Amniotic stem cell (primary cell): Measurements from ENCODE around the gene PCDHGA5.
"Not testable (repeated sequence)": the region's sequence is repeated elsewhere in the genome, so short reads cannot be mapped to it uniquely, and the experiment has no call there.

Experiments used
- DNase-seq: peaks from one replicate; lab custom pipeline; 2025; lab: John Stamatoyannopoulos, UW

PCDHGA5 gene

GRCh38 chr5:141387557-141388311, 23.8 kb downstream of the PCDHGA5 start, which contains the start of gene PCDHGB4:
Gene PCDHGB4, plus strand, starts transcription at chr5:141387698. Its CDS starts 187 bp downstream, at chr5:141387885.
- DNase-seq: not testable (repeated sequence)

- no peak for DNase-seq
Observed at GRCh38 chr5:141388661-141389060, 24.7 kb downstream of the PCDHGA5 start.

GRCh38 chr5:141389153-141390042, 25.4 kb downstream of the PCDHGA5 start:
- no peak for DNase-seq

DNA sequence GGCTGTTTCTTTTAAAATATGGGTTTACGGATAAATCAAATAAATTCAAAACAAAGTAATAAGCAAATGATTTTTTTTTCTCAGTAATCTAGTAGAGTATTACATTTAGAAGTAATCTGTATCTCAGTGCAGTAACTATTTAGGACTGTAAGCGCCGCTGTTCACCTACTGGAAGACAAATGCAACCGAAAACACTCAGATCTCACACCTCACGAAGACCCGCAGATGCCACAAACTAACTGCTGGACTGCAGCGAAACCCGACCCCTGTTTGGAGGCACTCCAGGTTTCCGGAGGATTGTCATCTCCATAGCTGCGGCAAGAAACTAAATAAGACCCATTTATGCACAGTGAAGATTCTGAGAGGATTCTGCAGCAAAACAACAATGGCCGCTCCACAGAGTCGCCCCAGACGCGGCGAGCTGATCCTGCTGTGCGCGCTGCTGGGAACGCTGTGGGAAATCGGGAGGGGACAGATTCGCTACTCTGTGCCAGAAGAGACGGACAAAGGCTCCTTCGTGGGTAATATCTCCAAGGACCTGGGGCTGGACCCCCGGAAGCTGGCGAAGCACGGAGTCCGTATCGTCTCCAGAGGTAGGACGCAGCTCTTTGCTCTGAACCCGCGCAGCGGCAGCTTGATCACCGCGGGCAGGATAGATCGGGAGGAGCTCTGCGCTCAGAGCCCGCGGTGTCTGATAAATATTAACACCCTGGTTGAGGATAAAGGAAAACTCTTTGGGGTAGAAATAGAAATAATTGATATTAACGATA, 28.7 kb downstream of the PCDHGA5 start, which contains the start of gene PCDHGA8:
TSS of gene PCDHGA8 (plus strand) at position 205 of the 770 bp plus-strand sequence. CDS start at position 386, 181 bp downstream.
- no peak for DNase-seq

- DNase-seq: no peak
Observed at GRCh38 chr5:141393267-141393666, 29.3 kb downstream of the PCDHGA5 start.

GRCh38 chr5:141394401-141395187, 30.6 kb downstream of the PCDHGA5 start:
- DNase-seq: not testable (repeated sequence)

- DNase-seq: not testable (repeated sequence)
Observed at GRCh38 chr5:141397756-141398551, 34.0 kb downstream of the PCDHGA5 start, which contains the start of gene PCDHGB5. Gene PCDHGB5, plus strand, starts transcription at chr5:141397947. Its CDS starts 181 bp downstream, at chr5:141398128.

- DNase-seq: no peak
Observed at GRCh38 chr5:141398608-141399007, 34.6 kb downstream of the PCDHGA5 start.

GRCh38 chr5:141399555-141400258, 35.7 kb downstream of the PCDHGA5 start:
- no peak for DNase-seq

DNA sequence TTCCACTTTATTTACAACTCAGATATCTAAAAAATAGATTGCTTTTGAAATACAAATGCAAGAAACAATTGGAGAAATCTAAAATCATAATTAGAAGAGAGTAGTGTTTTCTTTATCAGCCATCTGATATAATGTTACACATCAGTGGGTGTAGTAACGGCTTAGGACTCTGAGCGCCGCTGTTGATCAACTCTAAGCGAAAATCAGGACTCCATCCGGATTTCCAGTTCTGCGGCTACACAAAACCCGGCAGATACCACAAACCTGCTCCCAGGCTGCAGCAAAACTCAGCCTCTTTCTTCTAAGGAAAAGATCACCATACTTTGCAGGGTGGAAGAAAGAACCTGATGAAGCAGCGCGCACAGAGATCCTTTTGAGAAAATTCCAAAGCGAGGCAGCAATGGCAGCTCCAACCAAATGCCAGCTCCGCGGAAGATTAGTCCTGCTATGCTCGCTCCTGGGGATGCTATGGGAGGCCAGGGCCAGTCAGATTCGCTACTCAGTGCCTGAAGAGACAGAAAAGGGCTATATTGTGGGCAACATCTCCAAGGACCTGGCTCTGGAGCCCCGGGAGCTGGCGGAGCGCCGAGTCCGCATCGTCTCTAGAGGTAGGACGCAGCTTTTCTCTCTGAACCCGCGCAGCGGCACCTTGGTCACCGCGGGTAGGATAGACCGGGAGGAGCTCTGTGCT, 38.7 kb downstream of the PCDHGA5 start, which contains the start of gene PCDHGA9:
TSS of gene PCDHGA9 (plus strand) at position 226 of the 691 bp plus-strand sequence. CDS start at position 401, 175 bp downstream.
- no peak for DNase-seq

DNA sequence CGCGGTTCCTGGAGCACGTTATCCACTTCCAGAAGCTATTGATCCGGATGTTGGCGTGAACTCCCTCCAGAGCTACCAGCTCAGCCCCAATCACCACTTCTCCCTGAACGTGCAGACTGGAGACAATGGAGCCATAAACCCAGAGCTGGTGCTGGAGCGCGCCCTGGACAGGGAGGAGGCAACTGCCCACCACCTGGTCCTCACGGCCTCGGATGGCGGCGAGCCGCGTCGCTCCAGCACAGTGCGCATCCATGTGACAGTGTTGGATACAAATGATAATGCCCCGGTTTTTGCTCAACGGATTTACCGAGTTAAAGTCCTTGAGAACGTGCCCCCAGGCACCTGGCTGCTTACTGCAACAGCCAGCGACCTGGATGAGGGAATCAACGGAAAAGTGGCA, 39.4 kb downstream of the PCDHGA5 start:
- DNase-seq: no peak

DNA sequence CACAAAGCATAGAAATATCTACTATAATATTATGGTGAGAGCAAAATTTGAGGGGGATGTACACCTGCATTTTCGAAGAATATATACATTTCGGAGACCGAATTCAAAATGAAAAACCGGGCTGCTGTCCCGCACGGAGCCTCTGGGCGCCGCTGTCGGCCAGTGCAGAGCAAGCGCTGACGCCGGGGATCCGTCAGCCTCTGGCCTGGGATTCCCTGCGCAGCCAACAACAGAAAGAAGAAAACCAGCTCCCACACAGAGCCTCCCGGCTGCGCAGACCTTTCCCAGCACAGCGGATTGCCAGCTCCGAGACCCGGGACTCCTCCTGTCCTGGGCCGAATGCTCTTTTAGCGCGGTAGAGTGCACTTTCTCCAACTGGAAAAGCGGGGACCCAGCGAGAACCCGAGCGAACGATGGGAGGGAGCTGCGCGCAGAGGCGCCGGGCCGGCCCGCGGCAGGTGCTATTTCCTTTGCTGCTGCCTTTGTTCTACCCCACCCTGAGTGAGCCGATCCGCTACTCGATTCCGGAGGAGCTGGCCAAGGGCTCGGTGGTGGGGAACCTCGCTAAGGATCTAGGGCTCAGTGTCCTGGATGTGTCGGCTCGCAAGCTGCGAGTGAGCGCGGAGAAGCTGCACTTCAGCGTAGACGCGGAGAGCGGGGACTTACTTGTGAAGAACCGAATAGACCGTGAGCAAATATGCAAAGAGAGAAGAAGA, 44.0 kb downstream of the PCDHGA5 start, which contains the start of gene PCDHGB6:
TSS of gene PCDHGB6 (plus strand) at position 232 of the 716 bp plus-strand sequence. CDS start at position 414, 182 bp downstream.
- not testable (repeated sequence) for DNase-seq

DNA sequence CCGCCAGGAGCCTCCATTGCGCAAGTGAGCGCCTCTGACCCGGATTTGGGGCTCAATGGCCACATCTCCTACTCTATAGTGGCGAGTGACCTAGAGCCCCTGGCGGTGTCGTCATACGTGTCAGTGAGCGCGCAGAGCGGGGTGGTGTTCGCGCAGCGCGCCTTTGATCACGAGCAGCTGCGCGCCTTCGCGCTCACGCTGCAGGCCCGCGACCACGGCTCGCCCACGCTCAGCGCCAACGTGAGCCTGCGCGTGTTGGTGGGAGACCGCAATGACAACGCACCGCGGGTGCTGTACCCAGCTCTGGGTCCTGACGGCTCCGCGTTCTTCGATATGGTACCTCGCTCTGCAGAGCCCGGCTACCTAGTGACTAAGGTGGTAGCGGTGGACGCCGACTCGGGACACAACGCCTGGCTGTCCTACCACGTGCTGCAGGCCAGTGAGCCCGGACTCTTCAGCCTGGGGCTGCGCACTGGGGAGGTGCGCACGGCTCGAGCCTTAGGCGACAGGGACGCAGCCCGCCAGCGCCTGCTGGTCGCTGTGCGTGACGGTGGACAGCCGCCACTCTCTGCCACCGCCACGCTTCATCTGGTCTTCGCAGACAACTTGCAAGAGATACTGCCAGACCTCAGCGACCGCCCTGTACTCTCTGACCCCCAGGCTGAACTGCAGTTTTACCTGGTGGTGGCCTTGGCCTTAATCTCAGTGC, 45.8 kb downstream of the PCDHGA5 start:
- no peak for DNase-seq

DNA sequence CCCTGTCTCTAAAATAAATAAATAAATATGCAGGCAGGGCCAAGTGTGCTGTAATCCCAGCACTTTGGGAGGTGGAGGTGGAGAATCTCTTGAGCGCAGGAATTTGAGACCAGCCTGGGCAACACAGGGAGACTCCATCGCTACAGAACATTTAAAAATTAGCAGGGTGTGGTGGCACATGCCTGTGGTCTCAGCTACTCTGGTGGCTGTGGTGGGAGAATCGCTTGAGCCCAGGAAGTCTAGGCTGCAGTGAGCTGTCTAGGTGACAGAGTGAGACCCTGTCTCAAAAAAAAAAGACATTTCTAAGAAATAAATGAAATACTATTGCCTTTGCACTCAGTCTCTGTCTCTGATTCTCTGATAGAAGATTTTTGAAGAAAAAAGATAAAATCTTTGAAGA, 47.6 kb downstream of the PCDHGA5 start:
- DNase-seq: no peak

DNA sequence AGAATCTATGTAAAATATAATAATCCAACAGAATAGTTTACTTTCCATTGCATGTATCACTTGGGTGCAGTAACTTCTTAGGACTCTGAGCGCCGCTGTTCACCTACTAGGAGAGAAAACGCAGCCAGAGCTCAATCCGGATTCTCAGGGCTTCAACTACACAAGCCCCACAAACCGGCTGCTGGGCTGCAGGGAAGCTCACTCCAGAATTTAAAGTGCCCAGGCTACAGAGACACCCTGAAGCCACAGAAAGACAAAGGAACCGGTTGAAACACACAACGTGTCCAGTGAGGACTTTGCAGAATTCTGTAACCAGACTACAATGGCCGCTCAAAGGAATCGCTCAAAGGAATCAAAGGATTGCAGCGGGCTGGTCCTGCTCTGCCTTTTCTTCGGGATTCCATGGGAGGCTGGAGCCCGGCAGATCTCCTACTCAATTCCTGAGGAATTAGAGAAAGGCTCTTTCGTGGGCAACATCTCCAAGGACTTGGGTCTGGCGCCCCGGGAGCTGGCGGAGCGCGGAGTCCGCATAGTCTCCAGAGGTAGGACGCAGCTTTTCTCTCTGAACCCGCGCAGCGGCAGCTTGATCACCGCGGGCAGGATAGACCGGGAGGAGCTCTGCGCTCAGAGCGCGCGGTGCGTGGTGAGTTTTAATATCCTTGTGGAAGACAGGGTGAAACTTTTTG, 49.0 kb downstream of the PCDHGA5 start, which contains the start of gene PCDHGA10:
TSS of gene PCDHGA10 (plus strand) at position 134 of the 686 bp plus-strand sequence. CDS start at position 323, 189 bp downstream.
- peak; percentile 93 for DNase-seq

DNA sequence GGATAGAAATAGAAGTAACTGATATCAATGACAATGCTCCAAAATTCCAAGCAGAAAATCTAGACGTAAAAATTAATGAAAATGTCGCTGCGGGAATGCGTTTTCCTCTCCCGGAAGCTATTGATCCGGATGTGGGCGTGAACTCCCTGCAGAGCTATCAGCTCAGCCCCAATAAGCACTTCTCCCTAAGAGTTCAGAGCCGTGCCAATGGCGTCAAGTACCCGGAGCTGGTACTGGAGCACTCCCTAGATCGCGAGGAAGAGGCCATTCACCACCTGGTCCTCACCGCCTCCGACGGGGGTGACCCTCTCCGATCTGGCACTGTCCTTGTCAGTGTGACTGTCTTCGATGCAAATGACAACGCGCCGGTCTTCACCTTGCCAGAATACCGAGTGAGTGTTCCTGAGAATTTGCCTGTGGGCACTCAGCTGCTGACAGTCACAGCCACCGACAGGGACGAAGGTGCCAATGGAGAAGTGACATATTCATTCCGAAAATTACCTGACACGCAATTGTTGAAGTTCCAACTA, 49.6 kb downstream of the PCDHGA5 start:
- no peak for DNase-seq
